ENCODE data around the gene OTOG.

The OTOG gene

DNA sequence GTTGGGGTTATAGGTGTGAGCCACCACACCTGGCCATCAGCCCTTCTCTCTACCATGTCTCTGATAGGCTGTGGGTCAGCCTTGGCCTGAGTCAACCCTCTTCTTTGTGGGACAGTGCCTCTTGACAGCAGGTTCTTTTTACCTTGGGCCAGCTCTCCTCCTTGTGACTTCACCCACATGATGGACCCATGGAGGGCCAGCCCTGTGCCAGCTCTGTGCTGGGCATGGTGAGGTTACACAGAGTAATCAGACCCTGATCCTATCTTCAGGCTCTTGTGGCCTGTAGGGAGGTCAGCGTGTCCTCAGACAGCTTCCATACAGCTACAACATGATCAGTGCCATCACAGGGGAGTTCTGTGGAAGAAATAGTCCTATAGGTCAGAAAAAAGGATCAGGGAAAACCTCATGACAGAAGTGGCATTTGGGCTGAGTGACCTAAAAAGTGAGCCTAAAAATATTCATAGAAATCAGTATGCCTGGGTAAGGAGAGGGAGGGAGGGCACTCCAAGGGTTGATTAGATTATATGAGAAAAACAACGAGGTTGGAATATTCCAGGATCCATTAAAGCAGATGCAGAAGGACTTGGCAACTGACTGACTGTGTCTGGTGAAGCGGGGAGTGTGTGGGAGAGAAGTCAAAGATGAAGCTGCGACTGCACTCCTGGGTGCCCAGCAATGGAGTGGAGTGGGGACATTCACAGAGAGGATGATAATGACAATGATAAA lies 17.1 kb downstream of the OTOG start:
- no peak for DNase-seq

GRCh38 chr11:17564687-17565042 lies 17.6 kb downstream of the OTOG start:
- no peak for DNase-seq

GRCh38 chr11:17568944-17569343 lies 21.9 kb downstream of the OTOG start:
- no peak for DNase-seq

GRCh38 chr11:17570034-17570433 lies 23.0 kb downstream of the OTOG start:
- DNase-seq, result no peak

DNA sequence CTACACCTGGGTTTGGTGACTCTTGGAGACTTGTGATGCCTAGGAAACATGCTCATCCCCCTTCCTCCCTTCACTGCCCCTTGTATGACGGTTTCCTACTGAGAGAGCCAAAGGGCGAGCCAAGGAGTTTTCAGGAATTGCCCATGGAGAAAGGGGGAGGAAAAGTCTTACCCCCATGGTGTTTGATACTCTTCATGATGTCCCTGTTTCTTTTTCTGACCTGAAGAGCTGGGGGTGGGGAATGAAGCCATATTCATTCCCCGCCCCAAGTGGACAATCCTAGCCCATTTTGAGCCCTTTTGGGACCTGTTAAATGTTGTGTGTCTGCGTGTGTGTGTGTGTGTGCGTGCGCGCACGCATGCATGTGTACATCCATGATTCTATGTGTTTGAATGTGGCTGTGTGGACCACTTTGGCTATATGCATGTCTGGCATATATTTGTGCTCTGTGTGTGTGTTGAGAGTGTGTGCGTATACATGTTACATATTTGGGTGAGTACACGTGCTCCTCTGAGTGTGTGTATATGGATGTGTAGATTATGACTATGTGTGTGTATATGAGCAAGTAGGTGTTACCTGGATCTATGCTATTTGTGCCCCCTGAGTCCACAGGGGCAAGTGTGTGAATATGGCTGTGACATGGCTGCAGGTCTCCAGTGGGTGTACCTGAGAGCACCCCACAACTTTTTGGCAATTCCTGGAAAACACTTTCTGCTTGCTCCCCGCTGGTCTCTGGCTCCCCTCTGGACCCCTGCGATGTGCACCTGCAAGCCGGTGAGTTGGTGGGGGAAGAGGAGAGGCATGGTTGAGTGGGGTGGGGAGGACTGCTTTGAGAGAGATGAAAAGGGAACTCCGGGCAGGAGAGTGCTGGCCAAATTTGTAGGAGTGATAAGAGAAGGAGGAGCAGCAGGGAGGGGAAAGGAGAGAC lies 24.6 kb downstream of the OTOG start:
- DNase-seq, result no peak

DNA sequence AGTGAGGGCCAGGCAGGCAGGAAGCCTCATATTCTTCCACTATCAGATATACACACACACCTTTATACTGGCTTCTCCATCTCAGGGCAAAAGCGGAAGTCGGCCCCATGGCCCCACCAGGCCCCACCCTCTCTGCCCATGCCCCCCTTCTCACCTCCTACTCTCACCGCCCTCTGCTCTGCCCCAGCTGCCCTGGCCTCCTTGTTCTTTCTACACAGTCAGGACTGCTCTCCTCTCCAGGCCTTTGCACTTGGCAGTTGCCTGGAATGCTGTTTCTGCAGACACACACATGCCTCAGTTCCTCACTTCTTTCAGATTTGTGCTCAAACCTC lies 25.3 kb downstream of the OTOG start:
- DNase-seq, result no peak

DNA sequence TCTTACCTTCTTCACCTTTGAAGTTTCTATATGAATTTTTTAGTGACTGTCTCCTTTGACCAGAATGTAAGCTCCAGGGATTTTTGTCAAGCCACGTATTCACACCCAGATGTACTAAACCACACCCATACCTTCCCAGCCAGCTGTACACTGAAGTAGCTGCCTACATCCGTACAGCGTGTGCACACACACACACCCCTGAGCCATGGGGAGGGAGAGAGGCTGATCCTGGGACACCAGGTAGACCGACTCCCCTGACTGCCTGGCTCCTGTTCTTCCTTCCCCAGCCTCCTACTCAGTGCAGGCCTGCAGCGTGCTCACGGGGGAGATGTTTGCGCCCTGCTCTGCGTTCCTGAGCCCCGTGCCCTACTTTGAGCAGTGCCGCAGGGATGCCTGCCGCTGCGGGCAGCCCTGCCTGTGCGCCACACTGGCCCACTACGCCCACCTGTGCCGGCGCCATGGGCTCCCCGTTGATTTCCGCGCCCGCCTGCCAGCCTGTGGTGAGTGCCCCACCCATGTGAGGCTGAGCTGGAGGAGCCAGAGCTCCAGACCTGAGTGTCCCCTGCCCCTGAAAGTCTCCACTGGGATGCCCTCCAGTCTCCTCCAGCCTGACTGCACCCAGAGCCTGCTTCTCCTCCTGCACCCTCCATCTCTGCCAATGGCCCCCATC lies 25.9 kb downstream of the OTOG start:
- no peak for DNase-seq

DNA sequence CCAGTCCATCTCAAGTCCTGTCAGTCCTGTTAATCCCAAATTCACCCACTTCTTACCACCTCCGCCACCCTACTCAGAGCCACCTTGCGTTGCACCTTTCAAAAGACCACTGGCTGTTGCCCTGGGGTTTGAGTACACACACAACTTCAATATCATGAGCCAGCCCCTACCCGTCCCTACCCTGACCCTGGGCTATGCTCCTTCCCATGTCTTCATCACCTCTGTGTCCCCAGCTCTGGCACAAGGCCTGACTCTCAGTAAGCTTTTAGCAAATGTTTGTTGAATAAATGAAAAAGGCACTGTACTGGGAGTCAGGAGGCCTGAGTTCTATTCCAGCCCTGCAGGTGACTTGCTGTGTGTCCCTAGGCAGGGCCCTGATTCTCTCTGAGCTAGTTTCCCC lies 26.5 kb downstream of the OTOG start:
- no peak for DNase-seq

DNA sequence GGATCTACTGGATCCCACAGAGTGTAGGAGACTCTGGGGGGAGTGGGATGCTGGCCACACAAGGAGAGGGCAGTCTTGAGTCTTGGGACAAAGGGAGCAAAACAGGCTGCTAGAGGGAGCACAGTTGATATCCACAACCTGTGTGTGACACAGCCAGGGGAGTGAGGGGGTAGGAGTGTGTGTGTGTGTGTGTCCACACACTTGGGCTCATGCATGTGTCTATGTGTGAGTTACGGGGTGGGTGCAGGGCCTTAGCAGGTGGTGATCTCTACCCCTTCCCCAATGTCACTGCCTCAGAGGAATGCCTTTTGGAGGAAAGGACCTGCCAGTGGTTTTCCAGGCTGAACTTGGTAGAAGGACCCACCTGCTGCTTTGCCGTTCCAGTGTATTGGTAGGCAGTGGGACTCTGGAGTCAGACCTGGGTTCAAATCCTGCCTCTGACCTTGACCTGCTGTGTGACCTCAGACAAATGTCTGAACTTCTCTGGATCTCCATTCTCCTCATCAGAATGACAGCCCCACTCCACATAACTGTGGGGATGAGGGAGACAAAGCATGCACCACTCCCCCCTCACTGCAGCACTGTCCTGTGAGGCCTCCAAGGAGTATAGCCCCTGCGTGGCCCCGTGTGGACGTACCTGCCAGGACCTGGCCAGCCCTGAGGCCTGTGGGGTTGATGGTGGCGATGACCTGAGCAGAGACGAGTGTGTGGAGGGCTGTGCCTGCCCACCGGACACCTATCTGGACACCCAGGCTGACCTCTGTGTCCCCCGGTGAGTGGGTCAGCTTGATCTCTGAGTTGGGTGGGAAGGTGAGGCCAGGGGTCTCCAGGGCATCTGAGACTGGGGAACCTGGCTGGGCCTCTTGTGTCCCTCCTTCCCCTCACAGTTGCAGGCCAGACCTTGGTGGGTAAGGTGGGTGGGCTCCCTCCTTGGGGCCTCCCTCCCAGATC lies 27.4 kb downstream of the OTOG start:
- no peak for DNase-seq

GRCh38 chr11:17575431-17576425 lies 28.7 kb downstream of the OTOG start:
- no peak for DNase-seq

DNA sequence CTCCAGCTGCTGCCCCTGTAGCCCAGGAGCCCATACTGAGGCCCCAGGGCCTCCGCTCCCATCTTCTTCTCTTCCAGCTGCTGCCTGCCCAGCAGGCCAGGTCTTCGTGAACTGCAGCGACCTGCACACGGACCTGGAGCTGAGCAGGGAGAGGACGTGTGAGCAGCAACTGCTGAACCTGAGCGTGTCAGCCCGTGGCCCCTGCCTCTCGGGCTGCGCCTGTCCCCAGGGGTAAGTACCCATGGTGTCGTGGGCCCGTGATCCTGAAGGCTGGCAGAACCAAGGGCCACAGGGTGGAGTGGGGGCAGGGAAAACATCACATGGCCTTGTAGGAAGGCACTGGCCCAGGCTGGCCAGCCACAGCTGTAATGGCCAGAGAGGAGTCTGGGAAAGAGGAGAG lies 31.2 kb downstream of the OTOG start:
- DNase-seq, result no peak

GRCh38 chr11:17578958-17579357 lies 31.9 kb downstream of the OTOG start:
- no peak for DNase-seq

DNA sequence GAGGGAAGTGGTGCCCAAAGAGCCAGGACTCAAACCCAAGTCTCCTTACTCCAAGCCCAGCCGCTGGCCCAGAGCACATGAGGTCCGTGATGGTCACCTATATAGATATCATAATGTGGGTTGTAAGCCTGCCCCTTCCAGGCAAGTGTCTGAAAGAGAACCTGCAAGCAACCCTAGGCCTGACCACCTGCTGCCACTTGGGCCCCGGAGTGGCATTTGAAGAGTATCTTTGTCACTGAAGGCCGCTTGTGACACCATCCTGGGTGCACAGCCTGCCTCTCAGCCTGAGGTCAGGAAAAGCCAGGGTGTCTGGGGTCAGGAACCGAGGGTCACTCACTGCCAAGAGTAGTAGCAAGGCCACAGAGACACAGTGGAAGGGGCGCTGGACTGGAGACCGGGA lies 32.4 kb downstream of the OTOG start:
- no peak for DNase-seq

- no peak for DNase-seq
Measured at GRCh38 chr11:17580271-17580670, 33.2 kb downstream of the OTOG start.

DNA sequence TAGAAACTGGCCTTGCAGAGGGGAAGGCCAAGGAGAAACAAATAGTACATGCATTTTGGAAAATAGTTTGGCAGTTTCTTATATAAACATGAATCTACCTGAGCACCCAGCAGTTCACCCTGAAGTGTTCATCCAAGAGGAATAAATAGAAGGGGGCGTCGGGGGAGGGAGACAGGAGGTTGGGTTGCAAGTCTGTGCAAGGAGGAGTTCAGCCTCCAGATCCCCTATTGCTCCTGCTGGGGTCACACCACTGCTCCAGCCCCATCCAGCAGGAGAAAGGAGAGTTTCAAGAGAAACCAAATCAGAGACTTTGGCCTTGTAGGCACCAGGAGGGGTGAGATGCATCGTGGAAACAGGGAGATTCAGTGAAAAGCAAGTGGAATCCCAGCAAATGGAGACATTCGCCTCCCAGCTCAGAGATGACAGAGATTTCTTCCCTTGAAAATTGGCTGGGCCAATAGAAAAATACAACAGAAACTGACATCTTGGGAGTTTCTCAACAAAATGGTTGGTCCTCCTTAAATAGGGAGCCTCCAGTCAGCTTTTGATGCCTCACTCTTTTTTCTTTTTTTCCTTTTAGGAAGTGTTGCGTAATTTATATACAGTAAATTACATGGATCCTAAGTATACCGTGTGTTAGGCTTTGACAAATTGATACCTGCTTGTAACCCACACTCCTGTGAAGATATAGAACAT lies 34.1 kb downstream of the OTOG start:
- no peak for DNase-seq

GRCh38 chr11:17581732-17582053 lies 34.6 kb downstream of the OTOG start:
- no peak for DNase-seq

GRCh38 chr11:17585911-17586695 lies 39.0 kb downstream of the OTOG start:
- DNase-seq, result no peak

GRCh38 chr11:17588166-17588565 lies 41.1 kb downstream of the OTOG start:
- DNase-seq, result no peak

DNA sequence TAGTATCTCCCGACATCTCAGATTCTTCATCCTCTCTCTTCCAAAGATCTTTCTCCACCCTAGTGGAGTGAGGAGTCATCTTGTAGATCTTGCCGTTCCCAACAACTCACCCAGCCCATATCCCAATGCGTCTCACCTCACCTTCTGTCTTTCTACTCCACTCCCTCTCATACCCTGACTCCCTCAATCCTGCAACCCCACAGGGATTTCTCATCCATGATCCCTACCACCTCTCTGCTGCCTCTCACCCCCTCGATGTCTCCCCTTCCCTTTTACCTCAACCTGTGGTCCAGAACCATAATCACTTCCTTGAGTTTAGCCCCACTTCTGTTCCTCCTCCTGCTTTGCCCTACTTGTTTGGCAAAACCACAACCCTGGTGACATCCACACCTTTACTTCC lies 41.7 kb downstream of the OTOG start:
- no peak for DNase-seq

DNA sequence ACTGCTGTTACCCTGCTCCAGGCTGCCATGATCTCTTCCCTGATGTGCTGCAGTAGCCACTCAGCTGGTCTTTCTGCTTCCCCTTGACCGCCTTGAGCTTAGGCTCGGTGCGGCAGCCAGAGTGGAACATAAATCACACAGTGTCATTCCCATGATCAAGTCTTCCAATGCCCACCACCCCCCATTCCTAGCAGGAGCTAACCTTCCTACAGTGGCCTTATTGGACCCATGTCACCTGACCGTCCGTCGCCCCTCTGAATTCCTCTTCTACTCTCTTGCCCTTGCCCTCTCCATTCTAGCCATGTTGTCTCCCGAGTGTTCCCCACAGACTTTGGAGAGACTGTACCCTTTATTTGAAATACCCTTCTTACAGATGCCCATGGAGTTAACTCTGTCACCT lies 43.4 kb downstream of the OTOG start:
- no peak for DNase-seq

All from cerebellar nuclear complex (tissue), 1 donor.